Right kidney (tissue), 1 donor: ENCODE measurements around the gene KIFC3.

Source experiments
- DNase-seq: peaks from one replicate; pipeline ENCODE4 v3.0.0-alpha.2; 2016

KIFC3 gene

GRCh38 chr16:57764341-57765159 is 37.7 kb downstream of the KIFC3 start:
- no peak for DNase-seq

GRCh38 chr16:57764006-57764340 is 38.3 kb downstream of the KIFC3 start:
- no peak for DNase-seq

GRCh38 chr16:57763285-57764005 is 38.8 kb downstream of the KIFC3 start:
- no peak for DNase-seq

- DNase-seq = no peak
These were observed 39.8 kb downstream of the KIFC3 start for GRCh38 chr16:57762365-57763040.

GRCh38 chr16:57761957-57762356 is 40.3 kb downstream of the KIFC3 start:
- no peak for DNase-seq

GRCh38 chr16:57761301-57761700 is 41.0 kb downstream of the KIFC3 start:
- DNase-seq = no peak

GRCh38 chr16:57760357-57761160 is 41.7 kb downstream of the KIFC3 start:
- no peak for DNase-seq

GRCh38 chr16:57759541-57760356 is 42.5 kb downstream of the KIFC3 start:
- no peak for DNase-seq

GRCh38 chr16:57759131-57759530 is 43.2 kb downstream of the KIFC3 start:
- DNase-seq = no peak

- no peak for DNase-seq
These were observed 43.8 kb downstream of the KIFC3 start for GRCh38 chr16:57758331-57759117.

GRCh38 chr16:57757883-57758282 is 44.4 kb downstream of the KIFC3 start:
- DNase-seq = no peak

GRCh38 chr16:57757326-57757786 is 44.9 kb downstream of the KIFC3 start:
- DNase-seq = peak; percentile 77

- DNase-seq = no peak
These were observed 45.6 kb downstream of the KIFC3 start for GRCh38 chr16:57756424-57757325.

- DNase-seq = no peak
These were observed 46.4 kb downstream of the KIFC3 start for GRCh38 chr16:57755726-57756423.

- DNase-seq = no peak
These were observed 47.1 kb downstream of the KIFC3 start for GRCh38 chr16:57755061-57755684.

- DNase-seq = no peak
These were observed 47.8 kb downstream of the KIFC3 start for GRCh38 chr16:57754354-57755060.
